PFSK-1 (cell line): Measurements from ENCODE around the gene RBM34.

Experiments
- POLR2AphosphoS5 ChIP-seq: IDR thresholded peaks from 2 replicates; pipeline ENCODE4 v1.6.1; 2012; ENCODE audit warnings: low read depth, mild to moderate bottlenecking, control low read depth, low read length, moderate library complexity
- REST ChIP-seq, 2 experiments: IDR thresholded peaks; 2 replicates each; pipeline versions ENCODE4 v1.6.1 to v1.8.0; 2011 to 2012; ENCODE audit warnings: low read depth in 2 of 2, low read length in 2 of 2, control low read depth in 1 of 2, inconsistent platforms in 1 of 2, mild to moderate bottlenecking in 1 of 2, moderate library complexity in 1 of 2; ENCODE audit not compliant: insufficient read depth in 1 of 2
- TAF1 ChIP-seq: IDR thresholded peaks from 2 replicates; pipeline ENCODE4 v1.6.1; 2012; ENCODE audit warnings: low read length, control low read depth, borderline replicate concordance; ENCODE audit not compliant: insufficient read depth

DNA sequence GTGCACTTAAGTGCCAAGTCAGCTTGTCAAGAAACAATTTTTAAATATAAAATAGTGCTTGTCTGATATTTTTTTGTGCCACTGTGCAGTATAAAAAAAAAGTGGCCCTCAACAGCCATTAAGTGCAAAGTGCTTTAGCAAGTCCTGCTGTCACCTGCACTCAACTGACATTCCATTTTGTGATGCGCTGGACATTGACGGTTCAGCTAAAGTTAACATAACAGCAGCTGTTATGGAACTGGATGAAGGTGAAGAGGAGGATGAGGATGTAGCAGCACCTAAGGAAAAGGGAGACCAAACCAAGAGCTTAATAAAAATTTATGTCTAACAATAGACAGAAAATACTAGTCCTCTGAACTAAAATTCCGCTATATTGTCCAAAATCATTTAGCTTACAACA, 7.3 kb upstream of the RBM34 start:
- TF ChIP-seq TAF1, result no peak
- no peak for TF ChIP-seq POLR2AphosphoS5
- no peak for TF ChIP-seq REST (IDR thresholded peaks at IDR 0.05; ENCODE audit: insufficient read depth in 1 of 2, low read depth in 2 of 2, low read length in 2 of 2)
